GM12801 (cell line): ENCODE data around the gene TMPRSS4.

Experiments
- CTCF ChIP-seq: IDR thresholded peaks from one replicate; pipeline ENCODE4 v1.5.1; 2011; ENCODE audit warnings: control low read depth; ENCODE audit not compliant: insufficient read length; ENCODE audit errors: extremely low read depth

The TMPRSS4 gene

DNA sequence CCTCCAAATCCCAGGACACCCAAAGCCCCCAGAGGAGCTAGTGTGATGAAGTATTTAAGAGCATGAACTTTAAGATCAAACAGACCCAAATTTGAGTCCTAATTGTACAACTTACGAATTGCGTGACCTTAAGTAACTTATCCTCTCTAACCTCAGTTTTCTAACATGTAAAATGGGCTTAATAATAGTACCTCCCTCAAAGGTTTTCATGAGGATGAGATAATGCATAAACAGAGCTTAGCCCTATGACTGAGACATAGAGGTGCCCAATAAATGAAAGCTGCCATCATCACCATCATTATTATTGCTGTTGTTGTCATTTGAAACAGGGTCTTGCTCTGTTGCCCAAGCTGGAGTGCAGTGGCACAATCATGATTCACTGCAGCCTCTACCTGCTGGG, 90.4 kb downstream of the TMPRSS4 start:
- TF ChIP-seq CTCF, result no peak

GRCh38 chr11:118167906-118168305, 91.0 kb downstream of the TMPRSS4 start:
- TF ChIP-seq CTCF, result no peak

DNA sequence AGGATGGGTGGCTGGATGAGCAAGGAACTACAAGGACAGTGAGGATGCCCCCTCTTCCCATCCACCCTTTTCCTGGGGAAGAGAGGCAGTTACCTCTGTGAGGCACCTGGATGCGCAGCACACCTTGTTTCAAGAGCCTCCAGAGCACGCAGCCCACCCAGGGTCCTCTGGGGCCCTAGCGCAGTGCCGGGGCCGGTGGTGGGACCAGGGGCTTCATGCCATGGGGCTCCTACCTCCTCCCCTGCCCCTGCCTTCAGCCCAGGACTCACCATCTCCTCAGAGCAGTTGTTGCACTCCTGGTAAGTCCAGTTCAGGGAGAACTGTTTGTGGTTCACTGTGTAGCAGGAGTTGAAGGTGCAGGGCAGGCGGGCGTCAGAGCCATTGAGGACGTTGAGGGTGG, 91.4 kb downstream of the TMPRSS4 start:
- TF ChIP-seq CTCF, result no peak

- TF ChIP-seq CTCF, result no peak
Measured at GRCh38 chr11:118168751-118169150, 91.9 kb downstream of the TMPRSS4 start.

- no peak for TF ChIP-seq CTCF
Measured at GRCh38 chr11:118169300-118170140, 92.6 kb downstream of the TMPRSS4 start.

DNA sequence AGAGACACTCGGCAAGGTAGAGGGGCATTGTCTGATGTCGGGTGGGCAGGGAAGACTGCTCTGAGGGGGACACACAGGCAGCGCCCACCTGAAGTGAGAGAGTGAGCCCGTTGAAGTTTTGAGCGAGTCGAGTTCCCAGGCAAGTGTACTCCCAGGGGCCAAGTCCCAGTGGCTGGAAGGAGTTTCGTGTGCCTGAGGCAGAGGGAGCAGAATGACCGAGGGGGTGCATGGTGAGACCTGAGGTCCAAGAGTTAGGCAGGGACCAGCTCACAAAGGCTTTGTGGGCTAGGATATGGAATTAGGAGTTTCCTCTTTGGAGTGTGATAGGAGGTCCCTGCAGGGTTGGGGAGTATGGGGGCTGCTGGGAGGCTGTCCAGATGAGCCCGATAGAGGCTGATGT, 93.4 kb downstream of the TMPRSS4 start:
- TF ChIP-seq CTCF, result no peak

DNA sequence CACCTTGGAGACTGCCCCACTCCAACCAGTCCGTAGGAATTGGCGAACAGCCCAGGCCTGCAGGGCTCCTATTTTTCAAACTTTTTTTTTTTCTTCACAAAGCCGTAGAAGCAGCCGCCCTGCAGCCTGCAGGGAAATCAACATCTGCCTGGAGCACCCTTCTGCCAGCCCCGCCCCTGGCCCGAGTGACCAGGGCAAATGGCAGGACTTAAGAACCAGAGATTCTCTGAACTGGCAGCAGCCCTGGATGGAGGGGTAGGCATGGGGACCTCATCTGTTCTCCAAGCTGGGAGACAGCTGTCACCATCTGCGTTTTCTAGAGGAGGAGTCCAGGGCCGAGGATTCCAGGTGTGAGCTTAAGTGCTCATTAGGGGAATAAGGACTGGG, 94.0 kb downstream of the TMPRSS4 start:
- no peak for TF ChIP-seq CTCF
